Measurements from ENCODE around the gene MPV17. TPM values are rescaled to one million over a fixed set of nuclear protein-coding genes. Genes with fewer than 3 reads are reported as not detected.

MPV17 gene
- total and polyA plus RNA-seq, 9 of the 15 experiments (the other 6 are each of a cell fraction or from before 2014, with no cell fraction given): 54.7 to 140 (median 70.2) TPM

- no peaks in the 10 kb centered on the region for H3K9me3 ChIP-seq (replicated peaks; ENCODE audit: control insufficient read depth, insufficient read depth, low read depth, low read length)
- FAIRE-seq: no peak
- 0 out of 2 replicates have a peak, but pooled peaks cover 6% of the 10 kb centered on the region for H4K20me1 ChIP-seq (replicated peaks; ENCODE audit: control insufficient read depth, insufficient read depth, low read length)
- H3K36me3 ChIP-seq (ENCODE audit: control insufficient read depth, insufficient read depth, low read length): peaks cover 14% of the 10 kb centered on the region; the same call in 1 of the 3 replicates
- H3K4me3 ChIP-seq: no peak overlapping the region
- no peaks in the 10 kb centered on the region for H3K27me3 ChIP-seq (ENCODE audit: control insufficient read depth in 2 of 2, insufficient read depth in 2 of 2, low read length in 2 of 2)
- ChIA-PET POLR2A (interaction anchor here (0.6 to 1.8 kb wide), 4 partner anchors 8 to 215 kb away, joined by 3 to 4 read pairs (median 3); no protein-coding TSS in a partner anchor), CTCF (ENCODE audit: low intra/inter-chr PET ratio) (no interaction called here)
- peak overlapping the region in 1 of 2 experiments; percentile 78; a peak in 1 of 4 replicates for H3K9ac ChIP-seq (ENCODE audit: insufficient read depth in 1 of 2, low read depth in 2 of 2, low read length in 2 of 2)
- H3K27ac ChIP-seq (ENCODE audit: extremely low read depth, low read depth, low read length): no peak overlapping the region
- in situ Hi-C loops (cut with MboI) (no loop called here), intact Hi-C loops (cut with micrococcal nuclease) (no loop called here)
- no peak for ATAC-seq
- H3K79me2 ChIP-seq (ENCODE audit: control insufficient read depth, insufficient read depth, low read length): no peaks in the 10 kb centered on the region
- no peak overlapping the region for H3K4me2 ChIP-seq (ENCODE audit: insufficient read depth, low read length)
- H3K4me1 ChIP-seq (replicated peaks in 1 of 2; ENCODE audit: control insufficient read depth in 2 of 2, insufficient read depth in 2 of 2, low read length in 2 of 2): peaks cover 0 to 8% of the 10 kb centered on the region in 2 experiments; a peak in 3 of 5 replicates
- 46% methylated on average over 8 of the region's 8 CpGs for WGBS (ENCODE audit: insufficient coverage, low coverage, missing lambda C conversion rate)
- TF ChIP-seq CCAR2 (IDR thresholded peaks at IDR 0.05; ENCODE audit: low read depth, low read length): no peak
- no peak for TF ChIP-seq NBN (IDR thresholded peaks at IDR 0.05; ENCODE audit: low read depth)
- no peak for TF ChIP-seq GTF3C2 (IDR thresholded peaks at IDR 0.05; ENCODE audit: borderline replicate concordance, extremely low read depth, insufficient read length)
- TF ChIP-seq HNRNPK (IDR thresholded peaks at IDR 0.05; ENCODE audit: low read depth, low read length, poor library complexity, severe bottlenecking): no peak
- TF ChIP-seq ZNF324 (CRISPR knock-in tag; IDR thresholded peaks at IDR 0.05): no peak
- TF ChIP-seq CREBBP (IDR thresholded peaks at IDR 0.05; ENCODE audit: low read depth, low read length): no peak
- TF ChIP-seq RERE (CRISPR knock-in tag; IDR thresholded peaks at IDR 0.05; ENCODE audit: borderline replicate concordance): no peak
- H2AFZ ChIP-seq (ENCODE audit: low read depth, low read length): no peak overlapping the region
- BruUV-seq (replicated peaks): no TSS peak
- peaks cover 7% of the 10 kb centered on the region for H3K9me1 ChIP-seq (ENCODE audit: control insufficient read depth, insufficient read depth, low read length)
- DNase-seq (ENCODE audit: extremely low read depth in 1 of 4, low spot score in 3 of 4): no peak
Observed at GRCh38 chr2:27315122-27315521, 7.8 kb downstream of the MPV17 start.

Measured in K562 (cell line).